Measurements from ENCODE around the gene TRIML1.

DNA sequence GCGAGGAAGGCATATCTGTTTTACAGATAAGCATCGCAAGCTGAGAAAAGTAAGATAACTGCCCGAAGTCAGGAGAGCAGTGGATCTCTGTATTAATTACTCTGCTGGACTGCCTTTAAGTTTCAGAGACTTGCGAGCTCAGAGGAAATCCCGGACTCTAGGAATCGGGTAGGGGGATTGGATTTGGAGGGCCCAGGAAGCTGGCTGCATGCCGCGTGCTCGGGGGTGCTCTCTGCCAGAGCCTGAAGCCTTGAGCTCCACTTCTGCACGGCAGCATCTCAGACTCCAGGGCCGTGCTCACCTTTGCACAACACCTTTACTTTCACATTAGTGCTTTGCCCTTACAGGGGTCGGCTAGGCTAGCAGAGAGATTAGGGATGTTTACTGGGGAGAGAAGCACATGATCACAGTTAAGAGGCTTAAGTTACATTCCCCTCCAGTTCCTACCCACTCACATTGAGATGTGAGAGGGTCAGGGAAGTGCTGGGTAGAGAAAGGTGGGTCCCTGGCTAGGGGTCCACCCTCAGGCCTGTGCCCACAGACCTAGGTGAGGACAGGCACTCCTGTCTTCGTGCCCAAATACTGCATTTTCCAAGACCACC is 57.0 kb downstream of the TRIML1 start:
- TF ChIP-seq, protein P1, sequence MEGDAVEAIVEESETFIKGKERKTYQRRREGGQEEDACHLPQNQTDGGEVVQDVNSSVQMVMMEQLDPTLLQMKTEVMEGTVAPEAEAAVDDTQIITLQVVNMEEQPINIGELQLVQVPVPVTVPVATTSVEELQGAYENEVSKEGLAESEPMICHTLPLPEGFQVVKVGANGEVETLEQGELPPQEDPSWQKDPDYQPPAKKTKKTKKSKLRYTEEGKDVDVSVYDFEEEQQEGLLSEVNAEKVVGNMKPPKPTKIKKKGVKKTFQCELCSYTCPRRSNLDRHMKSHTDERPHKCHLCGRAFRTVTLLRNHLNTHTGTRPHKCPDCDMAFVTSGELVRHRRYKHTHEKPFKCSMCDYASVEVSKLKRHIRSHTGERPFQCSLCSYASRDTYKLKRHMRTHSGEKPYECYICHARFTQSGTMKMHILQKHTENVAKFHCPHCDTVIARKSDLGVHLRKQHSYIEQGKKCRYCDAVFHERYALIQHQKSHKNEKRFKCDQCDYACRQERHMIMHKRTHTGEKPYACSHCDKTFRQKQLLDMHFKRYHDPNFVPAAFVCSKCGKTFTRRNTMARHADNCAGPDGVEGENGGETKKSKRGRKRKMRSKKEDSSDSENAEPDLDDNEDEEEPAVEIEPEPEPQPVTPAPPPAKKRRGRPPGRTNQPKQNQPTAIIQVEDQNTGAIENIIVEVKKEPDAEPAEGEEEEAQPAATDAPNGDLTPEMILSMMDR (IDR thresholded peaks at IDR 0.05), result no peak
- TF ChIP-seq ZFX (IDR thresholded peaks at IDR 0.05; ENCODE audit: borderline replicate concordance), result no peak

All from 22Rv1 (cell line).